GM12892 (cell line): ENCODE results near the gene TRIM63.

Source experiments
- POLR2A ChIP-seq: IDR thresholded peaks from 2 replicates; pipeline ENCODE4 v1.6.1; 2011; ENCODE audit warnings: low read depth, low read length, control low read depth
- TAF1 ChIP-seq: IDR thresholded peaks from 2 replicates; pipeline ENCODE4 v1.6.1; 2011; ENCODE audit warnings: low read depth, mild to moderate bottlenecking, control low read depth, low read length, borderline replicate concordance

DNA sequence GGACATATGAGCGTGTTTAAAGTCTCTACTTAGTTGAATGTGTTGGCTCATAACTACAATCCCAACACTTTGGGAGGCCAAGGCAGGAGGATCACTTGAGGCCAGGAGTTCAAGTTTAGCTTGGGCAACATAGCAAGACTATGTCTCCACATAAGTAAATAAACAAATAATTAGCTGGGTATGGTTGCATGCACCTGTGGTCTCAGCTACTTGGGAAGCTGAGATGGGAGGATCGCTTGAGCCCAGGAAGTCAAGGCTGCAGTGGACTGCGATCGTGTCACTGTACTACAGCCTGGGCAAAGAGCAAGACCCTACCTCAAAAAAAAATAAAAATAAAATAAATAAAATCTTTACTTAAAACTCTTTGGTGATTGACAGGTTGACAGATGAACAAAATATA lies 31.2 kb upstream of the TRIM63 start:
- TF ChIP-seq POLR2A (no peak), TAF1 (no peak)
